Kidney (tissue), 14 donors: ENCODE data around the gene MADD. TPM values are rescaled to one million over a fixed set of nuclear protein-coding genes. Genes with fewer than 3 reads are reported as not detected.

Source experiments
- DNase-seq, 5 donors: peaks; one replicate each; pipeline ENCODE4 v3.0.0-alpha.2; 2013 to 2020
- FAIRE-seq: peaks from 2 replicates; lab custom pipeline; 2012; peaks lifted over from hg19 to GRCh38; lab: Jason Lieb, UNC
- H3K27ac ChIP-seq, 2 donors: one replicate each; pipeline ENCODE4 v1.7.0; 2013; ENCODE audit warnings: low read depth in 2 of 2, low read length in 2 of 2, inconsistent platforms in 1 of 2
- H3K27me3 ChIP-seq: one replicate; pipeline ENCODE4 v1.7.1; 2013; ENCODE audit warnings: low read length, inconsistent platforms; ENCODE audit not compliant: control insufficient read depth, insufficient read depth
- H3K36me3 ChIP-seq, 3 donors: one replicate each; pipeline versions ENCODE4 v1.7.0 to v1.7.1; 2013; ENCODE audit warnings: low read length in 3 of 3, control low read depth in 1 of 3, inconsistent platforms in 1 of 3; ENCODE audit not compliant: insufficient read depth in 3 of 3, control insufficient read depth in 2 of 3
- H3K4me1 ChIP-seq, 3 donors: one replicate each; pipeline versions ENCODE4 v1.7.0 to v1.7.1; 2013; ENCODE audit warnings: low read length in 3 of 3, inconsistent platforms in 1 of 3, low read depth in 1 of 3; ENCODE audit not compliant: control insufficient read depth in 2 of 3, insufficient read depth in 2 of 3
- H3K4me3 ChIP-seq, 3 donors: one replicate each; pipeline versions ENCODE4 v1.7.0 to v1.8.1; 2013; ENCODE audit warnings: low read length in 3 of 3, control low read depth in 1 of 3, inconsistent platforms in 1 of 3
- H3K9ac ChIP-seq, 3 donors: one replicate each; pipeline versions ENCODE4 v1.7.0 to v1.7.1; 2013; ENCODE audit warnings: low read length in 3 of 3, control low read depth in 1 of 3, inconsistent platforms in 1 of 3
- H3K9me3 ChIP-seq, 3 donors: one replicate each; pipeline versions ENCODE4 v1.7.0 to v1.7.1; 2013; ENCODE audit warnings: low read length in 3 of 3, control low read depth in 1 of 3, inconsistent platforms in 1 of 3; ENCODE audit not compliant: control insufficient read depth in 2 of 3, insufficient read depth in 1 of 3
- CTCF ChIP-seq: IDR thresholded peaks from 3 replicates; pipeline ENCODE4 v1.5.1; 2012; ENCODE audit warnings: mild to moderate bottlenecking, moderate library complexity, borderline replicate concordance; ENCODE audit not compliant: insufficient read depth; ENCODE audit errors: extremely low read depth
- intact Hi-C: fragments of 100-400 bp; cut with DNase I; formaldehyde crosslinking; loops from one replicate; pipeline ENCODE4 v1.11.1; 2022
- polyA plus RNA-seq: library from polyadenylated mRNA; stranded (reverse); fragments of 350-450 nt; fragmentation: Illumina TruSeq; extraction: RNeasy Lipid Tissue Mini Kit (QIAGEN cat#74804); gene quantifications from one replicate; pipeline ENCODE4 v1.2.3, GENCODE V29; 2014; ENCODE audit warnings: low read depth, low replicate concordance; ENCODE audit not compliant: insufficient read depth
- total RNA-seq: library from RNA; stranded (reverse); fragmentation: NEBNext Ultra II Directional; extraction: Animal tissue kit (Norgen Biotek cat#: 25700); gene quantifications from one replicate; pipeline ENCODE4 v1.2.1, GENCODE V29; 2021
- donor health status: control.
- donor health status: control.
- donor health status: control.
- donor health status: control.
- donor health status: control.
- donor health status: DM: yes; HTN: yes; CAD: no.
- donor health status: Normal renal cell carcinoma (clear cell type).

MADD gene
- total and polyA plus RNA-seq, 2 donors from 2014 or later = 19.0 to 39.2 TPM

- TF ChIP-seq CTCF = no peak
- intact Hi-C loops = no loop called here
- peak in 3 of 5 donors; percentile 14 to 44 (median 25) for DNase-seq
- FAIRE-seq = no peak
- H3K4me1 ChIP-seq = no peaks in the 10 kb centered on the region
- no peak overlapping the region for H3K4me3 ChIP-seq
- no peaks in the 10 kb centered on the region for H3K9me3 ChIP-seq
- H3K9ac ChIP-seq = no peak overlapping the region
- H3K36me3 ChIP-seq = peaks cover 0 to 44% (median 22%) of the 10 kb centered on the region in 3 donors
- no peak overlapping the region for H3K27ac ChIP-seq
- no peaks in the 10 kb centered on the region for H3K27me3 ChIP-seq
Measured at GRCh38 chr11:47329987-47330931, 60.3 kb downstream of the MADD start.

DNA sequence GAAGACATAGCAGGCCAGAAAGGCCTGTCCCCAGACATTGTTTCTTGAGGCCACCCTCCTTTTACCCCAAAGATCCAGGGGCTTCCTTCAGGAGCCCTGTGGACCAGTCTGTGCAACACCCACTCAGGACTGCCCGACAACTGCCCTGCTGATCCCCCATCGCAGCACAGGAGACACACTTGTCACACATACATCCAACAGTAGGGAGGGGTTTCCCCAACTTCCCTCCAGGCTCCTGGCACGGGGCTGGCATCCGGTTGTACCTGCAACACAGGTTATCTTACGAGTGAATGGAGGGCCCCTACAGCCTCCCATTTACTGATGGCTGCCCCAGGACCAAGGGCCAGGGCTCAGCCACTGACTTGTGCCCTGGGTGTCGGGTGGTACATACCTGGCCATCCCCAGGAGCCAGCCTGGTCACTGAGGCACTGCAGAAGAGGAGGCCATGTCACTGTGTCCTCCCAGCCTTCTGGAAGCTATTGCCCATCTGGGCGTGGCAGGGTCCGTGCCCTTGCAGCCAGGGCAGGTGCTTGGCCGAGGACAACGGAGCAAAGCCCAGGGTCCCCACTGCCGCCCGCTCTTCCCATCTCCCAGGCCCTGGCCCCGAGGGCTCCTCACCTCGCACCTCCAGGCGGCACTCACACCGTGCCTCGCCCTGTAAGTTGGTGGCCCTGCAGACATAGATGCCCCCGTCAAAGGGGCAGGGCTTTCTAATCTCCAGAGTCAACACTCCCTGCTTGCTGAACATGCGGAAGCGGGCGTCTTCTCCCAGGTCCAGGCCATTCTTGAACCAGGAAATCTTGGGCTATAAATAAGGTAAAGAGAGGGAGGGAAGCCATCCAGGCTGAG is 61.7 kb downstream of the MADD start:
- Histone ChIP-seq H3K36me3 (peaks cover 0 to 30% (median 13%) of the 10 kb centered on the region in 3 donors), H3K4me3 (no peak overlapping the region), H3K27me3 (no peaks in the 10 kb centered on the region), H3K9me3 (no peaks in the 10 kb centered on the region), H3K4me1 (no peaks in the 10 kb centered on the region), H3K9ac (no peak overlapping the region), H3K27ac (no peak overlapping the region)
- intact Hi-C loops = no loop called here
- TF ChIP-seq CTCF = no peak
- DNase-seq (peak in 1 of 5 donors; percentile 31), FAIRE-seq (no peak)

DNA sequence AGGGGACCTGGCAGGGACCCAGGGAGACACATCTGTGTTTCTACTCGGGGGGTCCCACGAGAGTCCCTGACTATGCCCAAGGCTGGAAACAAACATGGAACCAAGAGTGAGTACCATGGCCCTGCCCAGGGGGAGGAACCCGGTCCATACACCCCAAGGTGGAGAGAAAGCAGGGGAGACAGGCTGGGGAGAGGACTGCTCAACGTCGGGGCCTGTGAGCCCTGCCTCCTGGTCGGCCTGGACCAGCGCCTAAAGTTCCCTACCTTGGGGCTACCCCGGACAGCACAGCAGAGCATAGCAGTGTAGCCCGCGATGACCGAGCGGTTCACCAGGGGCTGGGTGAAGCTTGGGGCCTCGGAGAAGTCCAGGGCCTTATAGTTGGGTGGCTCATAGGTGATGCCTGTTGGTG is 62.4 kb downstream of the MADD start:
- DNase-seq (peak in 1 of 5 donors; percentile 54), FAIRE-seq (no peak)
- Histone ChIP-seq H3K9ac (no peak overlapping the region), H3K4me3 (no peak overlapping the region), H3K9me3 (no peaks in the 10 kb centered on the region), H3K27ac (no peak overlapping the region), H3K27me3 (no peaks in the 10 kb centered on the region), H3K4me1 (no peaks in the 10 kb centered on the region), H3K36me3 (peaks cover 0 to 23% (median 10%) of the 10 kb centered on the region in 3 donors)
- no peak for TF ChIP-seq CTCF
- intact Hi-C loops = no loop called here
